ENCODE data around the gene ZFAND2A.
"Not testable (repeated sequence)": the region's sequence is repeated elsewhere in the genome, so short reads cannot be mapped to it uniquely, and the experiment has no call there.

Gene ZFAND2A

DNA sequence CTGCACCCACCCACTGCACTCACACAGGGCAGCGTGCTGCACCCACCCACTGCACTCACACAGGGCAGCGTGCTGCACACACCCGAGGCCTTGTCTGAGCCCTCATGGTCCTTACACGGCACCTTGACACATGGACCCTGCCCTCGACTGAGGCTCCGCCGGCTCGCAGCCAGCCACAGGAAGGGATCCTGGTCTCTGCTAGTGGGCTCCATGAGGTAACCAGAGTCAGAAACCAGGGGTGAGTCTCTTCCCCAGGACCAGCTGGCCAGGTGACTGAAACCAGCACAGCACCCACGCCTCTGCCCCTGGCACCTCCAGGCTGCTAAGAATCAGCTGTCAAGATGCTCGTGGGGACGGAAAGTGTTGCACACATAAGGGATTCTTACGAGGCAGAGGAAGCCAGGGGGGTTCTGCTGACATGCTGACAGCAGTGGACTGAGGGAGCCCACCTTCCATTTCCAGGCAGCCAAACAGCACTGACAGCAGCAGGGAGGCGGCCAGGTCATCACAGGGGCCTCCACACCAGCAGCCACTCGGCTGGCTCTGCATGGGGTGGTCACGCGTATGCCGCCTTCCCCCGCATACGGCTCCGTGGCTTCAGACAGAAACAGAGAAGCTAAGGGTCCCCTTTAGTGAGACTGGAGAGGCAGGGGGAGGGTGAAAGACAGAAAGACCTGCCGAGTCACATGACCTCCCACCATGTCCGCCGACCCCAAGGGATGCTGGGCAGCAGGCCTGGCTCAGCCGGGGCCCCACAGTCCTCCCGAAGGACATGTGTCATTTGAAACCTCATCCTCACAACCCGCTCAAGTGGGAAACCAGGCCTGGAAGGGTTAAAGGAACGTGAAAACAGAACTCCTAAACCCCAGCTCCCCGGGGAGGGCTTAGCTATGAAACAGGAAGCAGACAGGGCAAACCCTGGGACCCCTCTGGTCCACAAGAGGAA lies 37.8 kb downstream of the ZFAND2A start:
- DNase-seq, result no peak

DNA sequence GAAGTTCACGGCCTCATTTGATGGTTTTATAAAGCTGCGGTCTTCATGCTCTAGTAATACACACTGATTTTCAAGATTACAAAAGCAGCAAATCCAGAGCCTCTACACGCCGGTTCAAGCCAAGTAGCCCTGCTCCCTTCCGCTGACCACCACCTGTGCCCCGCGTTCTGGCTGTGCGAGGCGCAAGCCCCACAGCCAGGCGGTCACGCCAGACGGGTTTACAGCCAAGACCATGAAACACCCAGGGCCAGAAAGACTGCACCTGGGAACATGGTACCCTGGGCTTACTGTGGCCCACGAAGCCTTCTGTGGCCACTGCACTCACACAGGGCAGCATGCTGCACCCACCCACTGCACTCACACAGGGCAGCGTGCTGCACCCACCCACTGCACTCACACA lies 38.5 kb downstream of the ZFAND2A start:
- no peak for DNase-seq

DNA sequence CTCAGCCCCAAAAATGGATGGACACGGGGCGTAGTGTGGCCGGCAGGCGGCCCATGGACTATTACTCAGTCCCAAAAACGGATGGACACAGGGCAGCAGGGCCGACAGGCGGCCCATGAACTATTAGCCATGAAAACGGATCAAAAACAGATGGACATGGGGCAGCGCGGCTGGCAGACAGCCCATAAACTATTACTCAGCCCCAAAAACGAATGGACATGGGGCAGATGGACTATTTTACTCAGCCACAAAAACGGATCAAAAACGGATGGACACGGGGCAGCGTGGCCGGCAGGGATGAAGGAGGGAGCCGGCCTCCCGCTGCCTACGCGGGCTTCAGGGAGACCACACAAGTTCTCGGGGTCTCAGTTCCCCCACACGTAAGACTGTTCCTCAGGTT lies 39.2 kb downstream of the ZFAND2A start:
- DNase-seq, result no peak

DNA sequence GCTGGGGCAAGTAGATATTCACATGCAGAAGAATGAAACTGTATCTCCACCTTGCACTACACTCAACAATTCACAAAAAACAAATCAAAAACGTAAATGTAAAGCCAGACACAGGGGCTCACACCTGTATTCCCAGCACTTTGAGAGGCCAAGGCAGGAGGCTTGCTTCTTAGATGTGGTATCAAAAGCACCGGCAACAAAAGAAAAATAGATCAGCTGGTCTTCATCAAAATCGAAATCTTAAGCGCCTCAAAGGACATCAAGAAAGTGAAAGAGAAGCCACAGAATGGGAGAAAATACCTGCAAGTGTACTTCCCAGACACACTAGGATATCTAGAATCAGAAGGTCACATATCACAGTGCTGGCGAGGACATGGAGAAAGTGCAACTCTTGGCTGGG lies 40.8 kb downstream of the ZFAND2A start:
- no peak for DNase-seq

DNA sequence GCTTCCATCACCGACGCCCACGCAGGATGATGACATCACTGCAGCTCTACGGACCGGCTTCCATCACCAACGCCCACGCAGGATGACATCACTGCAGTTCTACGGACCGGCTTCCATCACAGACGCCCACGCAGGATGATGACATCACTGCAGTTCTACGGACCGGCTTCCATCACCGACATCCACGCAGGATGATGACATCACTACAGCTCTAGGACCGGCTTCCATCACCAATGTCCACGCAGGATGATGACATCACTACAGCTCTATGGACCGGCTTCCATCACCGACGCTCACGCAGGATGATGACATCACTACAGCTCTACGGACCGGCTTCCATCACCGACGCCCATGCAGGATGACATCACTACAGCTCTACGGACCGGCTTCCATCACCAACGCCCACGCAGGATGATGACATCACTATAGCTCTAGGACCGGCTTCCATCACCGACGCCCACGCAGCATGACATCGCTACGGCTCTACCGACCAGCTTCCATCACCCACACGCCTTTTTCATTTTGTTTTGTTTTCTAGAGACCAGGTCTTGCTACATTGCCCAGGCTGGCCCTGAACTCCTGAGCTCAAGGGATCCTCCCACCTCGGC lies 42.6 kb downstream of the ZFAND2A start:
- no peak for DNase-seq

DNA sequence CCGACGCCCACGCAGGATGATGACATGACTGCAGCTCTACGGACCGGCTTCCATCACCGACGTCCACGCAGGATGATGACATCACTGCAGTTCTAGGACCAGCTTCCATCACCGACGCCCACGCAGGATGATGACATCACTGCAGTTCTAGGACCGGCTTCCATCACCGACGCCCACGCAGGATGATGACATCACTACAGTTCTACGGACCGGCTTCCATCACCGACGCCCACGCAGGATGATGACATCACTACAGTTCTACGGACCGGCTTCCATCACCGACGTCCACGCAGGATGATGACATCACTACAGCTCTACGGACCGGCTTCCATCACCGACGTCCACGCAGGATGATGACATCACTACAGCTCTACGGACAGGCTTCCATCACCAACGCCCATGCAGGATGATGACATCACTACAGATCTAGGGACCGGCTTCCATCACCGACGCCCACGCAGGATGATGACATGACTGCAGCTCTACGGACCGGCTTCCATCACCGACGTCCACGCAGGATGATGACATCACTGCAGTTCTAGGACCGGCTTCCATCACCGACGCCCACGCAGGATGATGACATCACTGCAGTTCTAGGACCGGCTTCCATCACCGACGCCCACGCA lies 43.5 kb downstream of the ZFAND2A start:
- not testable (repeated sequence) for DNase-seq

DNA sequence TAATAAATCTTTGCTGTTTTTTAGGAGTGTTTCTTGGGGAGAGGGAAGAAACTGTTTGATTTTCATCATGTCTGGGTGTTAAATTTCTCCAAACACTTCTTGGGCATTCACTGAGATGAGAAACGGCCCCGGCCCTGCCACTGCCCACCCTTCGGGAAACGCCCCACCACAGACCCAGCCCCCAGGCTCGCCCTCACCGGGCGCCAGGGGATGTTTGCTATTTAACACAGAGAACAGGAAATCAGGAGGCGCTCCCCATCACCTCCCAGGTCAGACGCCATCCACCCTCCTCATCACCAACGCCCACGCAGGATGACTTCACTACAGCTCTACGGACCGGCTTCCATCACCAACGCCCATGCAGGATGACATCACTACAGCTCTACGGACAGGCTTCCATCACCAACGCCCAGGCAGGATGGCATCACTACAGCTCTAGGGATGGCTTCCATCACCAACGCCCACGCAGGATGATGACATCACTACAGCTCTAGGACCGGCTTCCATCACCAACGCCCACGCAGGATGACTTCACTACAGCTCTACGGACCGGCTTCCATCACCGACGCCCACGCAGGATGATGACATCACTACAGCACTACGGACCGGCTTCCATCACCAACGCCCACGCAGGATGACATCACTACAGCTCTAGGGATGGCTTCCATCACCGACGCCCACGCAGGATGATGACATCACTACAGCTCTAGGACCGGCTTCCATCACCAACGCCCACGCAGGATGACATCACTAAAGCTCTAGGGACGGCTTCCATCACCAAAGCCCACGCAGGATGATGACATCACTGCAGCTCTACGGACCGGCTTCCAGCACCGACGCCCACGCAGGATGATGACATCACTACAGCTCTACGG lies 44.6 kb downstream of the ZFAND2A start:
- DNase-seq, result not testable (repeated sequence)

DNA sequence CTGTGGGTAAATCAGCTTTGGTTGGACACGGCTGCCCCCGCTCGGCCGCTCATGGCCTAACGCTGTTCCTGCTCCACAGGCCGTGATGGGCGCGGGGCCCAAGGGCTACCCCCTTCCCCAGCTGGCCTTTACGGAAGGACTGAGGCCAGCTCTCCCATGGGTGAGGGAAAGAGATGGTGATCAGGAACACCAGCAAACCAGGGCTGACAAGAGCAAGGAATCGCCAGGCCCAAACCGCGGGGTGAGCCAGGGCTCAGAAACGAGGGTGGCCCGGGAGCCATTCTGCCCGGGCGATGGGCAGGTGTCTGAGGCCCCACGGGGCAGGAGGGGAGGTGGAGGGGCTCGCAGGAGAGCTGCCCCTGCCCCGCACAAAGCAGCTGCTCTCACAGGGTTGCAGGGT lies 45.5 kb downstream of the ZFAND2A start:
- no peak for DNase-seq

DNA sequence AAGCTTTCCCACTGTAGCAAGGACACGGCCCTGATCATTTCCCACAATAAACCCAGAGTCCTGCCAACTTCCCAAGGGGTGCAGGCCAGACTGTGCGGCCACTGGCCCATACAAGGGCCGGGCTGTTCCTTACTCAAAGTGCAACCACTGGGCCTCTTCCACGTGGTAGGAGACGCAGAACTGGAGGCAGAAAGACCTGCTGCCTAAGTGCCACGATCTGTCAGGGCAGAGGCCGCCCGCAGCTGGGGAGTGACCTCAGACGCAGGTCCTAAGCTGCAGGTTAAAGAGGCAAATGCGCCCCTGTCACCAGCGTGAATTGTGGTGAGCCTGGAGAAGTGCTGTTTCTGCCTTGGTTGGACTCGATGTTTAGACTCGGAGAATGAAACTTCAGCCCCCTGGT lies 45.9 kb downstream of the ZFAND2A start:
- DNase-seq, result no peak

DNA sequence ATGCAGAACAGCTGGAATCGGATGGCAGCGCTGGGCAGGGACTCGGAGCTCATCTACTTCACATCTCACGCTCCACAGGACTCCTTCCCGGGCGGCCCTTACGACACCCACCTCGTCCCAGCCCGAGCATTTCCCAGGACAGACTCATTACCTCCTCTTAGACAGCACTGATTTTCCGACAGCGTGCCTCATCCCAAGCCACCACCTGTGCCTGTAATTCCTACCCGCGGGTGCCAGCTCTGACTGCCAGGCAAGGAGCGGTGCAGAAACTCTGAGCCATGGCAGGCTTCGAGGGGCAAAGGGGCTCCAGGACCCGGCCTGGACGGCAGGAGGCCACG lies 46.5 kb downstream of the ZFAND2A start:
- DNase-seq, result no peak

DNA sequence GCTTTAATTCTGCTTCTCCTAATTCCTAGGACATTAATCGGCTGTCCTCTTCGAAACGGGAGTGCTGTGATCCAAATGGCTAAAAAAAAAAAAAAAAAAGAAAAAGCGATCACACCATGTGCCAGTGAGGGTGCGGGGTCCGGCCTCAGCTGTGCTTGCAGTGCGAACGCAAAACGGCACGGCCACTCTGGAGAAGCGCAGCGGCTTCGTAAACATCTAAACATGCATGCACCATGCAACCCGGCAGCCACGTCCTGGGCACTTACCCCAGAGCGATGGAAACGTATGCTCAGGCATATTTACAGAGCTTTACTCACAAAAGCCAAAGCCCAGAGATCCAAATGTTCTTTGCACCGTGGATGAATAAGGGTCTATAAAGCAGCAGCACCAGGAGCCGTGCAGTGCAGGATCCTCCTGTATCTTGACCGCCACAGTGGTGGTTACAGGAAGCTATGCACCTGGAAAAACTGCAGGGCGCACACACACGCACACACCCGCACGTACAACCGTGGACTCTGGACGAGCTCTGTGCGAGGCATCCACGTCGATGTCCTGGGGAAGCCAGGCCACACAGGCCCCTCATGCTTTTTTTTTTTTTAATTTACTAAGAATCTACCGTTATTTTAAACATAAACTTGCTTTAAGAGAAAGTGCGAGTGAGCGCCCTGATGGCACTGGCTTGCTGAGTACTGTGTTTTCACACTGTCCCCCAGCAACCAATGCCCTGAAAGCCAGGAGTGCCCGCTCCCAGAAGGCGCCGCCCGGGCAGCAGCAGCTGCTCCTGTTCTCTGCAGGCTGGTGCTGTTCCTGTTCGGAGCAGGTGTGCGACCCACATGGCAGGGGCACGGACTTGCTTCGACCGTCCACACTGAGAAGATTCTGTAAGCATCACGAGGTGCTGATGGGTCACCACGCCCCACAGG lies 47.1 kb downstream of the ZFAND2A start:
- DNase-seq, result no peak

DNA sequence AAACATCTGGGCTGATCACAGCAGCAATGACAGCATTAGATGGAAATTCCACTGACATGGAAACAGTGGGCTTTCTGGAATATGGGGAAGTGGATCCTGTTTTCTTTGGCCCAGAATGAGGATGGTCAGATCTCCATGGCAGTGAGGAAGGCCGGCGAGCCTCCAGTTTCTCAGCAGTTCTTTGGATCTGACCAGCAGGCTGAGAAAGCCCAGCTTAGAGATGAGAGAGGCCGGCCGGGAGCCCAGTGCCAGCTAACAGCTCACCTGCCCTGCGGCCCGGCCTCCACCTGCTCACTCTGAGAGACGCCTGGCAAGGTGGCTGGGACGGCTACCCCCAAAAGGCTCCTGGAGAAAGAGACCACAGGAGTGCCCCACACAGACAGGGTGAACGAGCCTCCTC lies 47.9 kb downstream of the ZFAND2A start:
- no peak for DNase-seq

DNA sequence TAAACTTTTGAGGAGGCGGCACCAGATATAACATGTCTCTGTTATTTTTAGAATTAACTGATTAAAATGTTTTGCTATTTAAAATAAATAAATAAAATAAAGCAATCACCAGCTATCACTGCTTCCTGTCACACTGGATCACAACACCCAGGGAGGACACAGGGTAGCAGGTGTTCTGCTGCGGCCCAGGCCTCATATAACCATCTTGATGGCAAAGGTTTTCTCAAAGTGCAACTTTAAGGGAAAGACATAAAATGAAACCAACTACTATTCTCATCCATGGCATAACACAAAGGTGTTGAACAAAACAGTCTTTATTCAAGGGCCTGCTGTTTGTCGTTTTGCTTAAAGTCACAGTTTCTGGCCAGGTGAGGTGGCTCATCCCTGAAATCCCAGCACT lies 48.8 kb downstream of the ZFAND2A start:
- no peak for DNase-seq

DNA sequence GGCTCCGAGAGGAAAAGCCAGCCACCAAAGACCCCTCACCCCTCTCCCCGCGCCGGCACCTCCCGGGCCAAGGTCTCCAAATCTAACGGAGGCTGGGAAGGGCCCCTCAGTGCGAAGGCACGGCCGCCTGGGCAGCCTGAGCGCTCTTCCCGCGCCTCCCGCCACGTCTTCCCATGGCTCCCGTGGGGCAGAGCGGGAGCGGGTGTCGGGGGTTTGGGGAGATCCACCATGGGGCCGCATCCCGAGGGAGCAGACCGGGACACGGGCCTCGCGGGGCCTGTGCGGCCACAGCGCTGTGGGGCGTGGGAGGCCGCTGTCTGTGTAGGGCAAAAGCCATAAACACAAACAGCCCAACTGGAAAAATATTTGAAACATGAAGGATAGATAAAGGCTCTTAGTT lies 49.6 kb downstream of the ZFAND2A start:
- no peak for DNase-seq

DNA sequence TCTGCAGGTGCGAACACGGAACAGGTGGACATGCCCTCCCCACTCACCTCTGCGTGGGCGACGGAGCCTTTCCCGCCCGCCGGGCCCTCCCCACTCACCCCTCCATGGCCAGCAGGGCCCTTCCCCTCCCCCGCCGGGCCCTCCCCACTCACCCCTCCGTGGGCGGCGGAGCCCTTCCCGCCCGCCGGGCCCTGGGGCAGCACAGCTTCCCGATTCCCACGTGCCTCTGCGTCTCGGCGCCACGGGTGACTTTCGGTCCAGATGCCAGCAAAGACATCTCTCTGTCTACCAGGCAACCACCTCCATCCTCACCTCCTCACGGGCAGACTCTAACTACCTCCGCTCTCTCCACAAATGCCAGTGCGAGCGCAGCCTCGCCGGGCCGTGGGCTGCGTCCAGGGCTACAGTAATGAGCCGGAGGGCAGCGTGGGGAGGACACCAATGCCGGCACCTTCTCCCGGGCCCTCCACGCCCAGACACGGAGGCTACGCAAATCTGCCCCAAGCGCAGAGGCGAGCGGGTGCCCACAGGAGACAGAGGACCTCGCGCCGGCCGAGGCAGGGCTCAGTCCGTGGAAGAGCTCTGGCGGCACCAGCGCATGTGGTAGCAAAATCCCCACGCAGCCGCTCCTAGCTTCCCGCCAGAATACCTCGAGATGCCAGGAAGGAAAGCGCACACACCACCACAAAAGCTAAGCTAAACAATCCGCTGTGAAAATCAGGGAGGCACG lies 50.2 kb downstream of the ZFAND2A start:
- DNase-seq, result no peak

DNA sequence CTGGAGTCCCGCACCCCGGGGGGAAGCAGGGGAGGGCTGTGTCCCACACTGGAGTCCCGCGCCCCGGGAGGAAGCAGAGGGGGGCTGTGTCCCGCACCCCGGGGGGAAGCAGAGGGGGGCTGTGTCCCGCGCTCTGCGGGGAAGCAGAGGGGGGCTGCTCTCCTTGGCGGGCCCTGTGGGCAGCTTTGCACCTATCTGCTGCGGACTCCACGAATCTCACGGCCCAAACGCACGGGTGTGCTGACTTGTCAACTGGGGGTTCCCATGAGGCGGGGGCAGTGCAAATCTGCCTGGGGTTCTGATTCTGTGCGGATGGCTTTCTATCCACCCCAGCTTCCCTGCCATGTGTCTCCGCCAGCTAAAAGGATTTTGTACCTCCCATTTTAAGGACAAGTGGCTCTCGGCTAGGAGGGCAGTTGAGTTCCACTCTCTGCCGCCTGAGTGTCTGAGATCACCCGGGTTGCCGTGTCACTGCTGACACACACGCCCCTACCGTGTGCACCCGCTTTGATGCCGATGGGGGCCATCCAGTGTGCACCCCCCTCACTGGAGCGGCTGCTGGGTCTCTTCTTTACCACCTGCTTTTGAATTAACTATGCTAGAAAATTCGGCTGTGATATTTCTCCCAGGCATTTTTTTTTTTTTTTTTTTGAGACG lies 51.6 kb downstream of the ZFAND2A start:
- DNase-seq, result no peak

DNA sequence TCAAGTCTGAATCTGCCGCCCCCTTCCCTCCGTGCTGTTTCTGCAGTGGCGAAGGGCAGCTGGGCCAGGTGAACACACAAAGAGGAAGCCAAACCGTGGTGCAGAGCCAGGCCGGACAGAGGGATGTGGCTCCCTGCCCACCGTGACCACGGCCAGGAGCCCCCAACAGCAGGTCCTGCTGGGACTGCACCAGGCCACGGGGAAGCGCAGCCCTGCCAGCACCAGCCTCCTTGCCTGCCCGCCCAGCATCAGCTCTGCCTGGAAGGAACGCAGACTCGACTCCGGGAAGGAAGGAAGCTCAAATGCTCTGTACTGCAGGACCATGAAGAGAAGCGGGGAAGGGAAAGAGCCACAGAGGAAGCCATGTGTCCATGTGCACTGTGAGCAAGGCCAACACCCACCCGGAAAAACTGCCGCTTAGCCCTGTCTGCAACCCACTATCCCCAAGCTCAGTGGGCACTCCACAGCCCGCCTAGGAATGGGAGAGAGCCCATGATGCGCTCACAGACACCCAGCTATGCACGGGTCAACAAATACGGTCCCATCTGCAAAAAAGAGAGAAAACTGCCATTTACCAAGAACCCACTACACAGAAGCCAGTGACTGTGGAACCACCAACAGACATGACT lies 53.1 kb downstream of the ZFAND2A start:
- no peak for DNase-seq

DNA sequence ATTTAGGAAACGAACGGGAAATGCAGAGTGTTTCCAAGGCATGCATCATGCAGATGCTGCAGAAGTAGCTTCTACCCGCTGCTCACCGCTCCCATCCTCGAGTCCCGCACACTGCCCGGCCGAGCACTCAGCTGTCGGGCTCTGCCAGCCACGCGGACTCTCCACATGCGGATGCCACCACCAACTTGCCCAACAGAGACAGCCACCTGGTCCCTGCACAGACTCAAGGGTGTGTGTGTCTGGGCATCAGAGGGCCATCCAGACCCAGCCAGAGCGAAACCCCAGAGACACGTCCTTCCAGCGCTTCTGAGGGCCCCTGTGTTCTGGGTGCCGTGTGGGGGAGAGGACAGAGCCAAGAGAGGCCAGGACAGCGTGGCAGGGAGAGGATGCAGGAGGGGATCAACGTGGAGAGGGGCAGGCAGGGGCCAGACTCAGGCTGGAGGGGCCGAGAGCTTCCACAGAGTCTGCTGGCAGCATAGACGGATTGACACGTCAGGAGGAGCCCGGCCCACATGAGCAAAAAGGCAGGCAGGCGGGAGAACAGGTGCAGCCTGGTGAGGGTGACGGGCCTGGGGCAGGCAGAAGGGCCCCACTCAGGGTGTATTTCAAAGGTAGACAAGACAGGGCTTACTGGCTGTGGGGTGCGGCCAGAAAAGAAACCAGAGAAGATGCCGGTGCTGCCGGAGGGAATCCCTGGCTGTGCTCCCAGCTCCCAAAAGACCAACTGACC lies 53.8 kb downstream of the ZFAND2A start:
- no peak for DNase-seq

DNA sequence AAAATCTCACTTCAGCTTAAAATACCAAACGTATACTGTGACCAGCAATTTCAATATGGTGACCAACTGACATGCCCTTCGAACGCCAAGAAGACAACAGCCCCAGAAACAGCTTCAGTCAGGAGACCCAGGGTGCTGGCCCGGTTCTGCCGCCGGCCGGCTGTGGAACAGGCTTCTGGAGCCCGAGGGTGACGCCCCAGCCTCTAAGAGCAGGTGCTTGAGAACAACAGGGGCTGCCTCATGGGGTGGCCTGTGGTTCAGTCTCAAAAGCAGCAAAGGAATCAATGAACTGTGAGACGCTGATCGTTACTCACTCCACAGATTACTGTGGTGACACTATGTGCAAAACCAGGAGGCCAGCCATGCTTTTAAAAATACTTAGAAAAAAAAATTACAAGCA lies 54.8 kb downstream of the ZFAND2A start:
- no peak for DNase-seq

Measured in NCI-H446 treated with DMSO at 0.1 percent for 48 hours (cell line).